DMS79 treated with DMSO at 0.1 percent for 48 hours (cell line): Measurements from ENCODE around the gene RTN4RL1.

Source experiments
- DNase-seq: peaks from one replicate; lab custom pipeline; 2025; lab: John Stamatoyannopoulos, UW

RTN4RL1 gene

GRCh38 chr17:1919201-1919600, 105.9 kb downstream of the RTN4RL1 start:
- no peak for DNase-seq

- DNase-seq = no peak
Observed at GRCh38 chr17:1918346-1919162, 106.6 kb downstream of the RTN4RL1 start.

- DNase-seq = no peak
Observed at GRCh38 chr17:1916963-1917715, 108.0 kb downstream of the RTN4RL1 start.

- peak; percentile 40 for DNase-seq
Observed at GRCh38 chr17:1916316-1916715, 108.8 kb downstream of the RTN4RL1 start.

GRCh38 chr17:1915889-1916288, 109.2 kb downstream of the RTN4RL1 start:
- DNase-seq = no peak

- DNase-seq = no peak
Observed at GRCh38 chr17:1914661-1915083, 110.5 kb downstream of the RTN4RL1 start.

- DNase-seq = no peak
Observed at GRCh38 chr17:1913702-1914101, 111.4 kb downstream of the RTN4RL1 start.

GRCh38 chr17:1912146-1912545, 113.0 kb downstream of the RTN4RL1 start:
- no peak for DNase-seq

GRCh38 chr17:1909985-1910384, 115.1 kb downstream of the RTN4RL1 start:
- DNase-seq = no peak

GRCh38 chr17:1908699-1909309, 116.3 kb downstream of the RTN4RL1 start:
- peak; percentile 85 for DNase-seq

GRCh38 chr17:1907909-1908698, 117.0 kb downstream of the RTN4RL1 start:
- no peak for DNase-seq

- no peak for DNase-seq
Observed at GRCh38 chr17:1907216-1907631, 117.9 kb downstream of the RTN4RL1 start.

GRCh38 chr17:1906662-1907101, 118.5 kb downstream of the RTN4RL1 start:
- peak; percentile 66 for DNase-seq

GRCh38 chr17:1905190-1905913, 119.8 kb downstream of the RTN4RL1 start:
- peak; percentile 90 for DNase-seq

- peak; percentile 33 for DNase-seq
Observed at GRCh38 chr17:1904273-1905182, 120.6 kb downstream of the RTN4RL1 start.

- no peak for DNase-seq
Observed at GRCh38 chr17:1899403-1900000, 125.6 kb downstream of the RTN4RL1 start.

GRCh38 chr17:1898872-1899271, 126.3 kb downstream of the RTN4RL1 start:
- DNase-seq = no peak

GRCh38 chr17:1898332-1898731, 126.8 kb downstream of the RTN4RL1 start:
- no peak for DNase-seq

GRCh38 chr17:1897105-1897656, 128.0 kb downstream of the RTN4RL1 start:
- no peak for DNase-seq
